ENCODE measurements around the gene APBA2.

- no peak for TF ChIP-seq CTCF (IDR thresholded peaks at IDR 0.05)
- TF ChIP-seq POLR2AphosphoS5 (IDR thresholded peaks at IDR 0.05): no peak
- TF ChIP-seq EP300 (IDR thresholded peaks at IDR 0.05): no peak
These were observed 253.3 kb downstream of the APBA2 start for GRCh38 chr15:29139072-29139471.

All from sigmoid colon (tissue), 4 donors.